B cell (primary cell): ENCODE results near the gene NIPSNAP2. TPM values are rescaled to one million over a fixed set of nuclear protein-coding genes. Genes with fewer than 3 reads are reported as not detected.
"Not testable (repeated sequence)": the region's sequence is repeated elsewhere in the genome, so short reads cannot be mapped to it uniquely, and the experiment has no call there.

Source experiments
- ATAC-seq: fragments of 200-7000 bp; cut with Tn5 transposase; one replicate; pipeline ENCODE4 v1.10.0; 2021; ENCODE audit warnings: low read depth, mild to moderate bottlenecking, moderate number of reproducible peaks, moderate library complexity
- CTCF ChIA-PET: fragments of 350-600 bp; sonication (Branson Sonifier 250); formaldehyde crosslinking; loops from one replicate; lab custom pipeline; 2021; ENCODE audit warnings: antibody characterized with exemption, inconsistent platforms; lab: Charles Lee
- POLR2A ChIA-PET: fragments of 350-600 bp; sonication (Branson Sonifier 250); formaldehyde crosslinking; loops from one replicate; lab custom pipeline; 2021; ENCODE audit warnings: antibody characterized with exemption; lab: Charles Lee
- DNase-seq: peaks from one replicate; pipeline ENCODE4 v3.0.0; 2013
- H2AFZ ChIP-seq: 2 replicates; pipeline ENCODE4 v1.6.1; 2012; ENCODE audit warnings: mild to moderate bottlenecking, low read depth, low read length; ENCODE audit not compliant: insufficient read depth, poor library complexity, severe bottlenecking
- H3K27ac ChIP-seq, 2 donors: 1 replicate in 1 of 2; 2 replicates in 1 of 2; pipeline ENCODE4 v1.5.1; 2012 to 2013; ENCODE audit warnings: low read length in 2 of 2, mild to moderate bottlenecking in 2 of 2, moderate library complexity in 1 of 2
- H3K27me3 ChIP-seq, 4 experiments: fragments of 200-600 bp in 1 of 4; sonication (generic) in 1 of 4; replicated peaks in 1 of 4; 1 replicate in 2 of 4; 2 replicates in 2 of 4; pipeline versions ENCODE4 v1.6.1 to v1.7.0; 2013 to 2016; ENCODE audit warnings: low read length in 3 of 4, mild to moderate bottlenecking in 2 of 4, mixed read lengths in 1 of 4, moderate library complexity in 1 of 4; ENCODE audit not compliant: insufficient read depth in 4 of 4, control insufficient read depth in 3 of 4; ENCODE audit errors: control extremely low read depth in 1 of 4
- H3K36me3 ChIP-seq, 2 experiments: replicated peaks in 1 of 2; 1 replicate in 1 of 2; 2 replicates in 1 of 2; pipeline versions ENCODE4 v1.6.1 to v1.7.1; 2013; ENCODE audit warnings: low read length in 1 of 2; ENCODE audit not compliant: insufficient read depth in 2 of 2, control insufficient read depth in 1 of 2; ENCODE audit errors: control extremely low read depth in 1 of 2, extremely low read depth in 1 of 2
- H3K4me1 ChIP-seq, 2 donors: fragments of 200-600 bp in 1 of 2; sonication (generic) in 1 of 2; 1 replicate in 1 of 2; 2 replicates in 1 of 2; pipeline versions ENCODE4 v1.5.1 to v1.6.1; 2013 to 2017; ENCODE audit warnings: low read length in 2 of 2; ENCODE audit not compliant: control insufficient read depth in 2 of 2, insufficient read depth in 2 of 2
- H3K4me2 ChIP-seq: replicated peaks from 2 replicates; pipeline ENCODE3; 2012; ENCODE audit warnings: mild to moderate bottlenecking, low read depth, low read length; ENCODE audit not compliant: poor library complexity, severe bottlenecking
- H3K4me3 ChIP-seq, 5 experiments: fragments of 200-600 bp in 1 of 5; sonication (generic) in 1 of 5; 1 replicate in 3 of 5; 2 replicates in 2 of 5; pipeline versions ENCODE4 v1.5.1 to v1.7.0; 2011 to 2016; ENCODE audit warnings: low read length in 4 of 5, mild to moderate bottlenecking in 4 of 5, low read depth in 2 of 5, control low read depth in 1 of 5, moderate library complexity in 1 of 5; ENCODE audit not compliant: insufficient read depth in 1 of 5; ENCODE audit errors: control extremely low read depth in 1 of 5, extremely low read depth in 1 of 5
- H3K79me2 ChIP-seq: fragments of 200-600 bp; sonication (generic); one replicate; pipeline ENCODE4 v1.6.0; 2016; ENCODE audit warnings: low read length; ENCODE audit not compliant: control insufficient read depth, insufficient read depth
- H3K9ac ChIP-seq: fragments of 200-600 bp; sonication (generic); 2 replicates; pipeline ENCODE4 v1.6.1; 2017; ENCODE audit warnings: mild to moderate bottlenecking, low read length, moderate library complexity
- H3K9me3 ChIP-seq, 3 donors: one replicate each; pipeline versions ENCODE4 v1.6.1 to v1.7.1; 2013; ENCODE audit warnings: low read length in 2 of 3; ENCODE audit not compliant: control insufficient read depth in 2 of 3, insufficient read depth in 1 of 3; ENCODE audit errors: control extremely low read depth in 1 of 3
- H4K20me1 ChIP-seq: 2 replicates; pipeline ENCODE4 v1.6.0; 2012; ENCODE audit warnings: mild to moderate bottlenecking, low read length; ENCODE audit not compliant: insufficient read depth, control insufficient read depth, poor library complexity, severe bottlenecking
- H3K27ac Mint-ChIP-seq: one replicate; pipeline ENCODE4 v1.8.0; 2021; ENCODE audit warnings: mixed read lengths
- H3K27me3 Mint-ChIP-seq: one replicate; pipeline ENCODE4 v1.8.0; 2021; ENCODE audit warnings: mixed read lengths
- H3K4me1 Mint-ChIP-seq: one replicate; pipeline ENCODE4 v1.8.0; 2021; ENCODE audit warnings: mixed read lengths
- H3K4me3 Mint-ChIP-seq: one replicate; pipeline ENCODE4 v1.8.0; 2021; ENCODE audit warnings: mixed read lengths
- H3K9me3 Mint-ChIP-seq: one replicate; pipeline ENCODE4 v1.8.0; 2022; ENCODE audit warnings: mixed read lengths; ENCODE audit not compliant: insufficient read depth
- EZH2 ChIP-seq: IDR thresholded peaks from 2 replicates; pipeline ENCODE4 v1.6.1; 2012; ENCODE audit warnings: borderline replicate concordance, low read depth, mild to moderate bottlenecking, moderate library complexity, low read length; ENCODE audit not compliant: insufficient read depth, poor library complexity, severe bottlenecking
- WGBS: methylation state at CpG from one replicate; pipeline ENCODE4 v1.1.5; 2013; ENCODE audit warnings: missing lambda C conversion rate; ENCODE audit not compliant: insufficient coverage; 5-methylcytosine and 5-hydroxymethylcytosine counted together
- intact Hi-C: fragments of 100-400 bp; cut with micrococcal nuclease; formaldehyde crosslinking; loops from one replicate; pipeline ENCODE4 v1.10.0; 2022
- polyA plus RNA-seq: library from polyadenylated mRNA; depleted of rRNA; stranded (reverse); fragments of >200 nt; gene quantifications from 2 replicates; pipeline ENCODE4 v1.2.3, GENCODE V29; 2012
- total RNA-seq, 2 donors: library from RNA; stranded (reverse); fragments of 120-200 nt in 1 of 2; gene quantifications; 1 replicate in 1 of 2; 2 replicates in 1 of 2; pipeline versions ENCODE4 v1.2.3 to v1.2.4, GENCODE V29; 2013 to 2022
- TF ChIP-seq, protein P1 (sequence below): fragments of 200-600 bp; IDR thresholded peaks from one replicate; pipeline ENCODE4 v1.8.0; 2022; ENCODE audit warnings: antibody characterized with exemption, mild to moderate bottlenecking

NIPSNAP2 gene
- total and polyA plus RNA-seq, 2 donors (not counting 1 experiment from before 2014, with no cell fraction given): 19.6 to 40.4 TPM

DNA sequence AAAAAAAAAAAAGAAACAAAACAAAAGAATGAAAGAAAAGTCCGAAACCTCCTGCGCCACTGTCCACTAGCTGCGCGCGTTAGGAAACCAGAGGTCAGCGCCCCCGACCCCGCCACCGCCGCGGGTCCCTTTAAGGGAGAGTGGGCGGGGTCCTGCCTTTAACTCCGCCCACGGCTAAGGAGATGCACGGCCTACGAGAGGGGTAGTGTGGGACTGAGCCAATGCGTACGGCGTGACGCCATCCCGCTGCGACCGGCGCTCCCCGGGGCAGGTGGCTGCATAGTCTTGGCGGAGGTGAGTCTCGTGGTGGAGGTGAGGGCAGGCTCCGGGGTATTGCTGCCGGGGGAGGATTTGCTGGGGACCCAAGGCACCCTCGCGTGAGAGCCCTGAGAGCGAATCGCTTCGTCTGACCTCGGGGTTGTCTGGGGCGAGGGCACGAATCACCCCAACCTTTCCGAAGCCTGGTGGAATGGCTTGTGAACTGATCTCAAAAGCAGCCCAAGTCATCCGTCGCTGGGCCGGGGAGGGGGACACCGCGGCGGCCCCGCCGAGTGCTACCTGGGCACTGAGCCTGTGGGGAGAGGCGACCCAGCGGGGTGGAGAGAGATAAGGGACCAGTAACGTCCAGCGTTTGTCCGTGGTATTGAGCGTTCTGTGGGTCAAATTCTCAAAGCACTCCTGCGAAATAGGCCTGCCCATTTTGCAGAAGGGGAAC lies 12.6 kb upstream of the NIPSNAP2 start, which contains the start of gene MRPS17:
Gene MRPS17, plus strand, starts transcription at position 241 of the 715 bp plus-strand sequence. CDS start 1,319 bp downstream, outside the sequence.
- DNase-seq (peak; percentile 94), ATAC-seq (peak; percentile 100)
- H3K27ac ChIP-seq: peak within 1 kb of the TSS; percentile 79 to 90
- peak within 1 kb of the TSS; percentile 69 for H3K9ac ChIP-seq
- no peaks in the 10 kb centered on the region for H4K20me1 ChIP-seq
- H2AFZ ChIP-seq: peak within 1 kb of the TSS; percentile 76
- intact Hi-C loops: loop anchor here (1.0 to 2.0 kb wide), 6 partner anchors 13 to 1193 kb away; partner anchors contain the start of genes CCT6A, CHCHD2, NIPSNAP2 and PSPH
- peak within 1 kb of the TSS; percentile 96 for H3K4me3 Mint-ChIP-seq
- TF ChIP-seq, protein P1, sequence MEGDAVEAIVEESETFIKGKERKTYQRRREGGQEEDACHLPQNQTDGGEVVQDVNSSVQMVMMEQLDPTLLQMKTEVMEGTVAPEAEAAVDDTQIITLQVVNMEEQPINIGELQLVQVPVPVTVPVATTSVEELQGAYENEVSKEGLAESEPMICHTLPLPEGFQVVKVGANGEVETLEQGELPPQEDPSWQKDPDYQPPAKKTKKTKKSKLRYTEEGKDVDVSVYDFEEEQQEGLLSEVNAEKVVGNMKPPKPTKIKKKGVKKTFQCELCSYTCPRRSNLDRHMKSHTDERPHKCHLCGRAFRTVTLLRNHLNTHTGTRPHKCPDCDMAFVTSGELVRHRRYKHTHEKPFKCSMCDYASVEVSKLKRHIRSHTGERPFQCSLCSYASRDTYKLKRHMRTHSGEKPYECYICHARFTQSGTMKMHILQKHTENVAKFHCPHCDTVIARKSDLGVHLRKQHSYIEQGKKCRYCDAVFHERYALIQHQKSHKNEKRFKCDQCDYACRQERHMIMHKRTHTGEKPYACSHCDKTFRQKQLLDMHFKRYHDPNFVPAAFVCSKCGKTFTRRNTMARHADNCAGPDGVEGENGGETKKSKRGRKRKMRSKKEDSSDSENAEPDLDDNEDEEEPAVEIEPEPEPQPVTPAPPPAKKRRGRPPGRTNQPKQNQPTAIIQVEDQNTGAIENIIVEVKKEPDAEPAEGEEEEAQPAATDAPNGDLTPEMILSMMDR: no peak
- no peak for TF ChIP-seq EZH2
- ChIA-PET CTCF (interaction anchor here (1.3 kb wide), 1 partner anchor 12 kb away, joined by 5 read pairs; the partner anchor contains the start of gene NIPSNAP2), POLR2A (interaction anchor here (0.6 to 0.7 kb wide), 3 partner anchors 161 to 682 kb away, joined by 3 to 8 read pairs (median 4); no protein-coding TSS in a partner anchor)
- peaks cover 0 to 1% (median 0%) of the 10 kb centered on the region in 3 donors for H3K9me3 ChIP-seq
- H3K27me3 ChIP-seq: no peaks in the 10 kb centered on the region
- H3K27me3 Mint-ChIP-seq: no peaks in the 10 kb centered on the region
- under 1% methylated on average over 53 of the region's 53 CpGs for WGBS
- H3K27ac Mint-ChIP-seq: peak within 1 kb of the TSS; percentile 93
- H3K4me1 Mint-ChIP-seq: peaks cover 13% of the 10 kb centered on the region
- peaks cover 9% of the 10 kb centered on the region for H3K79me2 ChIP-seq
- H3K4me3 ChIP-seq: peak within 1 kb of the TSS; percentile 72 to 87 (median 83)
- no peaks in the 10 kb centered on the region for H3K9me3 Mint-ChIP-seq
- H3K36me3 ChIP-seq: peaks cover 0 to 5% of the 10 kb centered on the region in 2 experiments
- peak within 1 kb of the TSS; percentile 89 for H3K4me2 ChIP-seq
- peaks cover 5 to 19% of the 10 kb centered on the region in 2 donors for H3K4me1 ChIP-seq

DNA sequence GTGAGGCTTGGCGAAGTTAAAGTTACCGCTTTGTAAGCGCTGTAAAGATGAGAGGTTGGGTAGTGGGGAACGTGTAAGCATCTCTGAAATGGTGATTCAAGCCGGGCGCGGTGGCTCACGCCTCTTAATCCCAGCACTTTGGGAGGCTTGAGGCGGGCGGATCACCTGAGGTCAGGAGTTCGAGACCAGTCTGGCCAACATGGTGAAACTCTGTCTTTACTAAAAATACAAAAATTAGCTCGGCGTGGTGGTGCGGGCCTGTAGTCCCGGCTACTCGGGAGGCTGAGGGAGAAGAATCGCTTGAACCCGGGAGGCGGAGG lies 12.1 kb upstream of the NIPSNAP2 start:
- POLR2A ChIA-PET, H3K79me2 ChIP-seq, ATAC-seq, CTCF ChIA-PET, H3K9me3 Mint-ChIP-seq, intact Hi-C loops, H3K27me3 Mint-ChIP-seq, H3K9me3 ChIP-seq, H3K36me3 ChIP-seq, DNase-seq, H3K27me3 ChIP-seq, H4K20me1 ChIP-seq: not testable (repeated sequence)
- WGBS: 33% methylated on average over 15 of the region's 19 CpGs
- H3K27ac Mint-ChIP-seq: peak overlapping the region; percentile 93
- peak overlapping the region; percentile 79 to 90 for H3K27ac ChIP-seq
- peak overlapping the region; percentile 76 for H2AFZ ChIP-seq
- H3K4me2 ChIP-seq: peak overlapping the region; percentile 89
- H3K4me3 Mint-ChIP-seq: peak overlapping the region; percentile 96
- H3K4me1 ChIP-seq: peaks cover 5 to 19% of the 10 kb centered on the region in 2 donors
- peak overlapping the region; percentile 72 to 87 (median 83) for H3K4me3 ChIP-seq
- H3K9ac ChIP-seq: peak overlapping the region; percentile 69
- H3K4me1 Mint-ChIP-seq: peaks cover 13% of the 10 kb centered on the region
